Measurements from ENCODE around the gene EIF4ENIF1.
"Not testable (repeated sequence)": the region's sequence is repeated elsewhere in the genome, so short reads cannot be mapped to it uniquely, and the experiment has no call there.

Gene EIF4ENIF1

GRCh38 chr22:31442768-31443489 lies 46.7 kb downstream of the EIF4ENIF1 start:
- DNase-seq (ENCODE audit: low read depth in 2 of 2) = no peak

- no peak for DNase-seq (ENCODE audit: low read depth in 2 of 2)
These were observed 48.0 kb downstream of the EIF4ENIF1 start for GRCh38 chr22:31441652-31442051.

DNA sequence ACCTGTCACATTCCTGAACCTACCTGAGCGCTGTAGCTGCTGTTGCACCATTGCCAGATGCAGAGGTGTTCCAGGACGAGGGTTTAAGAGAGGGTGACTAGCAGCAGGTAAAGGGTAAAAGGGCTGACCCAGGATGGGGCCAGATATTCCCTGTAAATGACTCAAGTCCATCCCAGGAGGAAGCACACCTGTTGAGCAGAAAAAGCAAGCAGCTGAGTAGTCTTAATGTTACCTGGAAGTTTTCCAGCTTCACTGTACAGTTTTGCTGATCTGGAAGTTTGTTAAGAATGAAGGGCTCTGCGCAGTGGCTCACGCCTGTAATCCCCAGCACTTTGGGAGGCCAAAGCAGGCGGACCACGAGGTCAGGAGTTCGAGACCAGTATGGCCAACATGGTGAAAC lies 49.0 kb downstream of the EIF4ENIF1 start:
- no peak for DNase-seq (ENCODE audit: low read depth in 2 of 2)

- no peak for DNase-seq (ENCODE audit: low read depth in 2 of 2)
These were observed 49.8 kb downstream of the EIF4ENIF1 start for GRCh38 chr22:31439808-31440207.

- DNase-seq (ENCODE audit: low read depth in 2 of 2) = no peak
These were observed 53.5 kb downstream of the EIF4ENIF1 start for GRCh38 chr22:31436132-31436531.

DNA sequence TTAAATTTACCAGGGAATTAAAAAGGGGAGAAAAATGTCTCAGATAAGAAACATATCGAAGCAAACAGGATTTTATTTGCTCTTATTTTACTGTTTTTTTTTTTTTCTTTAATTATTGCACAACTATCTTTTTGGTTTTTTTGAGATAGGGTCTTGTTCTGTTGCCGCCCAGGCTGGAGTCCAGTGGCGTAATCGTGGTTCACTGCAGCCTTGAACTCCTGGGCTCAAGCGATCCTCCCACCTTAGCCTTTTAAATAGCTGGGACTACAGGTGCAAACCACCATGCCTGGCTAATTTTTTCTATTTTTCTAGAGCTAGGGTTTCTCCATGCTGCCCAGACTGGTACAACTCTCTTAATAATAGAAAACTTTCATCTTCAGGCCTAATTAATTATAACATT lies 57.7 kb downstream of the EIF4ENIF1 start:
- DNase-seq (ENCODE audit: low read depth in 2 of 2) = no peak

- DNase-seq (ENCODE audit: low read depth in 2 of 2) = no peak
These were observed 64.2 kb downstream of the EIF4ENIF1 start for GRCh38 chr22:31425331-31426050.

GRCh38 chr22:31402350-31402749 lies 87.3 kb downstream of the EIF4ENIF1 start:
- DNase-seq (ENCODE audit: low read depth in 2 of 2) = not testable (repeated sequence)

- DNase-seq (ENCODE audit: low read depth in 2 of 2) = no peak
These were observed 89.6 kb downstream of the EIF4ENIF1 start for GRCh38 chr22:31400023-31400397.

DNA sequence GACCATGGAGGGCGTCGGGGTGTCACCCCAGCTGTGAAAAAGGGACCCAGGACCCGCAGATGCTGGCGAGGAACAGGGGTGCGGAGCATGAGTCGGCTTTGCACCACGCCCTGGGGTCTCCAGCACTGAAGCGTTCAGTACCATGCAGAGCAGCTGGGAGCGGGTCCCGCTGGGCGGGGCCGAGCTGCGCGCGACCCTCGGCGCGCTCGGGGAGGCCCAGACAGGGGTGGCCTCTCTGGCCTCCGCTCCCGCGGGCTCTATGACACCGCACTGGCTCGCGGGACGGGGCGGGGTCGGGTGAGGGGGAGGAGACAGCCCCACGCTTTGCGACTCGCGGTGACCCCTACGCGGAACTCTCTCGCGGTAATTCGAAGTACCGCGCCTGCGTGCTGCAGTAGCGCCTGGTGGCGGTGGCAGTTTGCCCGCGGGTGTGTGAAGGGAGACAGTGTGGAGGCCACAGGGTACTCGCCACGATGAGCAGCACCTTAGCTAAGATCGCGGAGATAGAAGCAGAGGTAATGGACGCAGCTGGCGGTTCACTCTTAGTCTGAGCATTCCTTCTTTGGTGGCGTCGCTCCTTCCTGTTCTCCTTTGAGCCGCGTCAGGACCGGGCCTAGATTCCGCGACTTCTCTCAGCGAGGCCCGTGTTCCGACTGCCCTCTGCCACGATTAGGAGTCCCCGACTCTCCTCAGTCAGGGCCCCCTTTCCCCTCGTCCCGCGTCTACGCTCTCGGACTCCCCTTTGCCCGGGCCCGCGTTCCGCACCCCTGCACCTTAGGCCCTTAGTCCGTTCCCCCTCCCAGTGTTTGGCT lies 90.2 kb downstream of the EIF4ENIF1 start, which contains the start of gene DRG1:
Gene DRG1, plus strand, starts transcription at position 394 of the 812 bp plus-strand sequence. Its CDS starts 80 bp downstream, at position 474.
- peak; percentile 97 for DNase-seq (ENCODE audit: low read depth in 2 of 2)

- DNase-seq (ENCODE audit: low read depth in 2 of 2) = no peak
These were observed 91.4 kb downstream of the EIF4ENIF1 start for GRCh38 chr22:31398231-31398630.

DNA sequence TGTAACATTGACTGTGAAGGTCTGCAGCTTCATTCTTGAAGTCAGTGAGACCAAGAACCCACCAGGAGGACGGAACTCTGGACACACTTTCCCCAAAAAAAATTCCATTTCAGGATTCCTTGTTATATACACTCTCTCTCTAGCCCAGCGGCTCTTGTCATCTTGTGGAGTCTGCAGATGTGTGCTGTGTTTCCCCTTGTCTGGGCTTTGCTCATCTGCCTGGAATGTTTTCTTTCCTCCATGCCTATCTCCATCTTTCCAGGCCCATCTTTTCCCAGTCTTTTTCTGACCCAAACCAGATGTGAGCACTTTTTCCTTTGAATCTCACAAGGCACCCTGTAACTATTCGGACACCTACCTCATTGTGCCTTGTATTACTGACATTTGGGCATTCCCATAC lies 95.3 kb downstream of the EIF4ENIF1 start:
- DNase-seq (ENCODE audit: low read depth in 2 of 2) = no peak

- no peak for DNase-seq (ENCODE audit: low read depth in 2 of 2)
These were observed 95.7 kb downstream of the EIF4ENIF1 start for GRCh38 chr22:31393893-31394292.
